IMR-90 (cell line): ENCODE measurements around the gene DCAKD. TPM values are rescaled to one million over a fixed set of nuclear protein-coding genes. Genes with fewer than 3 reads are reported as not detected.

Source experiments
- ATAC-seq: fragments of 200-7000 bp; cut with Tn5 transposase; 2 replicates; pipeline ENCODE4 v1.9.1; 2020; ENCODE audit warnings: low read depth, mild to moderate bottlenecking, moderate library complexity
- BruUV-seq: library from RNA; stranded (reverse); fragments of 400-500 nt; replicated peaks from 2 replicates; lab custom pipeline; 2021; lab: Mats Ljungman, UMichigan
- CTCF ChIA-PET: fragments of 300-600 bp; formaldehyde crosslinking; extraction: SDS; loops from one replicate; lab custom pipeline; 2021; ENCODE audit warnings: antibody characterized with exemption; lab: Yijun Ruan, JAX
- POLR2A ChIA-PET: fragments of 300-600 bp; sonication (Branson Sonifier 250); formaldehyde crosslinking; loops from one replicate; lab custom pipeline; 2022; ENCODE audit warnings: antibody characterized with exemption; ENCODE audit not compliant: unreplicated experiment; lab: Charles Lee
- DNase-seq: peaks from one replicate; pipeline ENCODE4 v3.0.0; 2013
- H2AFZ ChIP-seq: replicated peaks from 2 replicates; pipeline ENCODE3; 2013; ENCODE audit warnings: low read length, mild to moderate bottlenecking; ENCODE audit not compliant: poor library complexity
- H2AK5ac ChIP-seq: 2 replicates; pipeline ENCODE4 v1.6.1; 2013; ENCODE audit warnings: low read depth, low read length, inconsistent platforms
- H2AK9ac ChIP-seq: replicated peaks from 2 replicates; pipeline ENCODE3; 2013; ENCODE audit warnings: mild to moderate bottlenecking, low read depth, low read length, moderate library complexity; ENCODE audit not compliant: poor library complexity
- H2BK120ac ChIP-seq: 2 replicates; pipeline ENCODE4 v1.6.1; 2013; ENCODE audit warnings: low read depth, low read length, inconsistent platforms
- H2BK15ac ChIP-seq: 3 replicates; pipeline ENCODE4 v1.6.1; 2013; ENCODE audit warnings: low read depth, low read length, inconsistent platforms
- H2BK20ac ChIP-seq: 2 replicates; pipeline ENCODE4 v1.6.1; 2013; ENCODE audit warnings: low read depth, mild to moderate bottlenecking, inconsistent platforms, low read length, moderate library complexity
- H2BK5ac ChIP-seq: 2 replicates; pipeline ENCODE4 v1.6.1; 2013; ENCODE audit warnings: mild to moderate bottlenecking, low read depth, low read length, inconsistent platforms; ENCODE audit not compliant: poor library complexity, severe bottlenecking
- H3K14ac ChIP-seq: replicated peaks from 2 replicates; pipeline ENCODE4 v1.6.1; 2013; ENCODE audit warnings: low read depth, low read length, inconsistent platforms
- H3K18ac ChIP-seq: 2 replicates; pipeline ENCODE4 v1.6.1; 2013; ENCODE audit warnings: low read depth, low read length, control low read depth
- H3K23ac ChIP-seq: 2 replicates; pipeline ENCODE4 v1.6.1; 2013; ENCODE audit warnings: low read depth, low read length, inconsistent platforms
- H3K27ac ChIP-seq: 2 replicates; pipeline ENCODE4 v1.5.1; 2013; ENCODE audit warnings: mild to moderate bottlenecking, control low read depth, low read length; ENCODE audit not compliant: insufficient read depth
- H3K27me3 ChIP-seq: 2 replicates; pipeline ENCODE4 v1.6.1; 2013; ENCODE audit warnings: low read length; ENCODE audit not compliant: control insufficient read depth, insufficient read depth
- H3K36me3 ChIP-seq: 2 replicates; pipeline ENCODE4 v1.6.1; 2013; ENCODE audit warnings: low read length, mixed read lengths; ENCODE audit not compliant: control insufficient read depth, insufficient read depth
- H3K4ac ChIP-seq: 2 replicates; pipeline ENCODE4 v1.6.1; 2013; ENCODE audit warnings: low read depth, low read length, inconsistent platforms
- H3K4me1 ChIP-seq: 2 replicates; pipeline ENCODE4 v1.6.1; 2013; ENCODE audit warnings: low read length, mixed read lengths; ENCODE audit not compliant: control insufficient read depth, insufficient read depth
- H3K4me2 ChIP-seq: 2 replicates; pipeline ENCODE4 v1.6.1; 2013; ENCODE audit warnings: low read depth, mild to moderate bottlenecking, control low read depth, low read length, moderate library complexity
- H3K4me3 ChIP-seq: 2 replicates; pipeline ENCODE4 v1.5.1; 2013; ENCODE audit warnings: low read depth, mild to moderate bottlenecking, control low read depth, low read length, moderate library complexity; ENCODE audit not compliant: insufficient read depth
- H3K56ac ChIP-seq: 2 replicates; pipeline ENCODE4 v1.6.1; 2013; ENCODE audit warnings: low read length, inconsistent platforms; ENCODE audit not compliant: insufficient read depth; ENCODE audit errors: extremely low read depth
- H3K79me1 ChIP-seq, 2 experiments: 2 replicates each; pipeline ENCODE4 v1.6.1; 2013; ENCODE audit warnings: low read length in 2 of 2, inconsistent platforms in 1 of 2, low read depth in 1 of 2
- H3K9ac ChIP-seq: 2 replicates; pipeline ENCODE4 v1.6.1; 2013; ENCODE audit warnings: low read depth, low read length, control low read depth
- H3K9me1 ChIP-seq: 2 replicates; pipeline ENCODE4 v1.6.1; 2013; ENCODE audit warnings: low read length, inconsistent platforms; ENCODE audit not compliant: insufficient read depth
- H3K9me3 ChIP-seq: 2 replicates; pipeline ENCODE4 v1.6.1; 2013; ENCODE audit warnings: low read length; ENCODE audit not compliant: control insufficient read depth, insufficient read depth
- H4K20me1 ChIP-seq: 2 replicates; pipeline ENCODE4 v1.6.1; 2013; ENCODE audit warnings: low read length, inconsistent platforms; ENCODE audit not compliant: insufficient read depth
- H4K5ac ChIP-seq: 2 replicates; pipeline ENCODE4 v1.6.1; 2013; ENCODE audit warnings: mild to moderate bottlenecking, low read depth, low read length, control low read depth
- H4K8ac ChIP-seq, 2 experiments: 2 replicates each; pipeline ENCODE4 v1.6.1; 2013; ENCODE audit warnings: low read depth in 2 of 2, low read length in 2 of 2, control low read depth in 1 of 2, inconsistent platforms in 1 of 2
- H4K91ac ChIP-seq: 2 replicates; pipeline ENCODE4 v1.6.1; 2013; ENCODE audit warnings: low read depth, low read length, inconsistent platforms; ENCODE audit not compliant: insufficient read depth
- BHLHE40 ChIP-seq: fragments of 150-350 bp; IDR thresholded peaks from 2 replicates; pipeline ENCODE4 v1.6.1; 2016; ENCODE audit warnings: mild to moderate bottlenecking, low read depth, low read length
- CEBPB ChIP-seq: IDR thresholded peaks from 2 replicates; pipeline ENCODE4 v1.6.1; 2012; ENCODE audit warnings: low read depth, low read length, improper control_type of control experiment
- CHD1 ChIP-seq: IDR thresholded peaks from 2 replicates; pipeline ENCODE4 v1.6.1; 2012; ENCODE audit warnings: low read depth, low read length, improper control_type of control experiment
- CTCF ChIP-seq: conservative IDR thresholded peaks from 2 replicates; pipeline ENCODE4 v1.5.1; 2012; ENCODE audit warnings: mild to moderate bottlenecking, low read depth, low read length, improper control_type of control experiment
- ELK1 ChIP-seq: fragments of 150-350 bp; IDR thresholded peaks from 2 replicates; pipeline ENCODE4 v1.6.1; 2016; ENCODE audit warnings: low read depth, mild to moderate bottlenecking, low read length, moderate library complexity, borderline replicate concordance
- FOS ChIP-seq: fragments of 150-350 bp; IDR thresholded peaks from 2 replicates; pipeline ENCODE4 v1.6.1; 2016; ENCODE audit warnings: low read depth, low read length
- MAFK ChIP-seq: IDR thresholded peaks from 2 replicates; pipeline ENCODE4 v1.6.1; 2012; ENCODE audit warnings: low read depth, low read length, improper control_type of control experiment
- MAZ ChIP-seq: IDR thresholded peaks from 2 replicates; pipeline ENCODE4 v1.6.1; 2012; ENCODE audit warnings: low read depth, mild to moderate bottlenecking, low read length, improper control_type of control experiment, moderate library complexity, borderline replicate concordance
- MXI1 ChIP-seq: IDR thresholded peaks from 2 replicates; pipeline ENCODE4 v1.6.1; 2012; ENCODE audit warnings: low read depth, mild to moderate bottlenecking, low read length, moderate library complexity, borderline replicate concordance
- NFE2L2 ChIP-seq: fragments of 150-350 bp; IDR thresholded peaks from 2 replicates; pipeline ENCODE4 v1.6.1; 2016; ENCODE audit warnings: low read depth, mild to moderate bottlenecking, low read length
- POLR2A ChIP-seq: IDR thresholded peaks from 2 replicates; pipeline ENCODE4 v1.6.1; 2012; ENCODE audit warnings: mild to moderate bottlenecking, low read depth, low read length
- RAD21 ChIP-seq: IDR thresholded peaks from 2 replicates; pipeline ENCODE4 v1.6.1; 2012; ENCODE audit warnings: low read length, improper control_type of control experiment
- RCOR1 ChIP-seq: IDR thresholded peaks from 2 replicates; pipeline ENCODE4 v1.6.1; 2012; ENCODE audit warnings: mild to moderate bottlenecking, low read length, improper control_type of control experiment; ENCODE audit not compliant: insufficient replicate concordance
- RFX5 ChIP-seq: IDR thresholded peaks from 2 replicates; pipeline ENCODE4 v1.8.0; 2012; ENCODE audit warnings: low read depth, mild to moderate bottlenecking, low read length, moderate library complexity
- SMC3 ChIP-seq: fragments of 150-350 bp; IDR thresholded peaks from 2 replicates; pipeline ENCODE4 v1.6.1; 2016; ENCODE audit warnings: low read depth, mild to moderate bottlenecking, antibody characterized with exemption, low read length, moderate library complexity
- USF2 ChIP-seq: fragments of 150-350 bp; IDR thresholded peaks from 2 replicates; pipeline ENCODE4 v1.6.1; 2017; ENCODE audit warnings: mild to moderate bottlenecking, antibody characterized with exemption, low read length, low read depth
- WGBS, 2 experiments: methylation state at CpG; one replicate each; pipeline versions ENCODE4 v1.1.5 to v1.1.7; 2013; ENCODE audit warnings: missing lambda C conversion rate in 2 of 2; ENCODE audit not compliant: insufficient read length in 1 of 2; ENCODE audit errors: extremely low coverage in 2 of 2; 5-methylcytosine and 5-hydroxymethylcytosine counted together
- dilution Hi-C: fragments of 300-500 bp; cut with HindIII; formaldehyde crosslinking; loops from one replicate; pipeline ENCODE4 v1.14.3; 2018; ENCODE audit warnings: low sequenced_read_pairs; ENCODE audit not compliant: unreplicated experiment
- in situ Hi-C: fragments of 300-500 bp; cut with MboI; formaldehyde crosslinking; loops from 3 replicates; pipeline ENCODE4 v1.14.3; 2019; ENCODE audit warnings: low sequenced_read_pairs, inconsistent platforms, mixed read lengths
- intact Hi-C: fragments of 100-400 bp; cut with micrococcal nuclease; formaldehyde crosslinking; loops from 2 replicates; pipeline ENCODE4 v1.10.0; 2022
- polyA plus RNA-seq, 3 experiments: library from polyadenylated mRNA; depleted of rRNA; stranded (reverse); fragments of >200 nt; gene quantifications; 2 replicates each; pipeline ENCODE4 v1.2.3, GENCODE V29; 2012; ENCODE audit warnings: low replicate concordance in 1 of 3
- total RNA-seq: library from RNA; depleted of rRNA; stranded (reverse); fragments of >200 nt; gene quantifications from 2 replicates; pipeline ENCODE4 v1.2.3, GENCODE V29; 2012

The DCAKD gene
- total and polyA plus RNA-seq, 2 of the 4 experiments (the other 2 are of a cell fraction): 31.3 to 47.9 TPM

- intact Hi-C loops: no loop called here
- Histone ChIP-seq H3K79me1 (peaks cover 24 to 45% of the 10 kb centered on the region in 2 experiments), H2AK9ac (no peak overlapping the region), H4K20me1 (peaks cover 16% of the 10 kb centered on the region; the same call in 1 of the 2 replicates), H3K23ac (no peak overlapping the region), H2AK5ac (no peak overlapping the region), H3K9me1 (peaks cover 16% of the 10 kb centered on the region; the same call in 1 of the 2 replicates), H3K27ac (no peak overlapping the region), H3K14ac (no peak overlapping the region), H4K91ac (no peak overlapping the region), H3K4ac (no peak overlapping the region), H2BK5ac (no peak overlapping the region), H3K9me3 (no peaks in the 10 kb centered on the region), H3K9ac (no peak overlapping the region), H2BK15ac (no peak overlapping the region), H3K18ac (no peak overlapping the region), H3K36me3 (peaks cover 38% of the 10 kb centered on the region), H4K8ac (no peak overlapping the region), H3K4me1 (peaks cover 24% of the 10 kb centered on the region; the same call in 1 of the 2 replicates), H2AFZ (no peak overlapping the region), H3K4me2 (no peak overlapping the region), H3K27me3 (no peaks in the 10 kb centered on the region), H4K5ac (no peak overlapping the region), H2BK120ac (no peak overlapping the region), H3K56ac (no peak overlapping the region), H3K4me3 (no peak overlapping the region), H2BK20ac (no peak overlapping the region)
- no TSS peak for BruUV-seq
- DNase-seq (no peak), ATAC-seq (no peak)
- in situ Hi-C loops: no loop called here
- 91% methylated on average over 7 of the region's 14 CpGs; no CpG with 5 or more reads in 1 of the 2 experiments for WGBS, 2 experiments
- dilution Hi-C loops: no loop called here
- TF ChIP-seq CTCF: no peak
- no peak for TF ChIP-seq BHLHE40
- no peak for TF ChIP-seq FOS
- TF ChIP-seq RFX5: no peak
- no peak for TF ChIP-seq ELK1
- TF ChIP-seq USF2: no peak
- TF ChIP-seq NFE2L2: no peak
- TF ChIP-seq MXI1: no peak
- no peak for TF ChIP-seq SMC3
- TF ChIP-seq MAFK: no peak
- TF ChIP-seq RCOR1: no peak
- no peak for TF ChIP-seq CHD1
- TF ChIP-seq RAD21: no peak
- TF ChIP-seq MAZ: no peak
- TF ChIP-seq POLR2A: no peak
- TF ChIP-seq CEBPB: no peak
- ChIA-PET POLR2A (no interaction called here), CTCF (no interaction called here)
These were observed 16.8 kb downstream of the DCAKD start for GRCh38 chr17:45034599-45034998.
